ENCODE data around the gene EXD1.
"Not testable (repeated sequence)": the region's sequence is repeated elsewhere in the genome, so short reads cannot be mapped to it uniquely, and the experiment has no call there.

DNA sequence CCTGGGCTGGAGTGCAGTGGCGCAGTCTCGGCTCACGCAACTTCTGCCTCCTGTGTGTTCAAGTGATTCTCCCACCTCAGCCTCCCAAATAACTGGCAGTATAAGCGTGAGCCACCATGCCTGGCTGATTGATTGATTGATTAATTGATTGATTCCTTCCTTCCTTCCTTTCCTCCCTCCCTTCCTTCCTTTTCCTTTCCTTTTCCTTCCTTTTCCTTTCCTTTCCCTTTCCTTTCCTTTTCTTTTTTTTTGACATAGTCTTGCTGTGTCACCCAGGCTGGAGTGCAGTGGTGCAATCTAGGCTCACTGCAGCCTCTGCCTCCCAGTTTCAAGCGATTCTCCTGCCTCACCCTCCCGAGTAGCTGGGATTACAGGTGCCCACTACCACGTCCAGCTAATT is 30.4 kb upstream of the EXD1 start:
- not testable (repeated sequence) for TF ChIP-seq CTCF, POLR2A (IDR thresholded peaks at IDR 0.05)

Data from Peyer's patch (tissue), 4 donors.